GM10266 (cell line): ENCODE measurements around the gene INO80E.
"Not testable (repeated sequence)": the region's sequence is repeated elsewhere in the genome, so short reads cannot be mapped to it uniquely, and the experiment has no call there.

Experiments
- DNase-seq: peaks from one replicate; pipeline ENCODE4 v3.0.0; 2012; ENCODE audit errors: extremely low spot score
- TF ChIP-seq, protein P1 (sequence below): IDR thresholded peaks from 2 replicates; pipeline ENCODE4 v1.5.1; 2012; ENCODE audit warnings: mild to moderate bottlenecking, low read depth; ENCODE audit not compliant: control insufficient read depth, insufficient read depth; ENCODE audit errors: missing control alignments

Gene INO80E

DNA sequence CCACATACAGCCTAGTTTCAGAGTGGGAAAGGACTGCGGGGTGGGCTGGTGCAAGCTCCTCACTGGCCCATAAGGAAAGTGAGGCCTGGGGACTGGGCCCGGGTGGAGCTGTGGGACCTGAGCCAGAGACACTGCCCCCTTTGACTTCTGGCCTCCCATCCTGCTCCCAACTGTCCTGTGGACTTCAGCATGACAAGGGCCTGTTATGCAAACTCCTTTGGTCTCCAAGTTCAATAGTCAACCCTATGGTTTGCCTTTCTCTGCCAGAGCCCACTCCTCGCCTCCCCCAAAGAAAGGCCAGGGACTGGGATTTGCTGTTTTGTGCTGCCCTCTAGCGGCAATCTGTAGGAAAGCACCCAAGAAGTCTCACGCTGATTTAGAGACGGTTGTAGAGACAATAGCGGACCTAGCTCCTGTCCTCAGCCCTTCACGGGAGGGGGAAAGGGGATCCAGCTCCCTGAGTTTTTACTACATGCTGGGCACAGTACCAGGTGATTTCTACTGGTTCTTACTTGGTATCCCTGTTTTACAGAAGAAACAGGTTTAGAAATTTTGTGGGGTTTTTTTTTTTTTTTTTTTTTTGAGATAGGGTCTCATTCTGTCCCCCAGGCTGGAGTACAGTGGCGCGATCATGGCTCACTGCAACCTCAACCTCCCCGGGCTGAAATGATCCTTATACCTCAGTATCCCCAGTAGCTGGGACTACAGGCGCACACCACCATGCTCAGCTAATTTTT is 36.2 kb downstream of the INO80E start:
- DNase-seq: peak; percentile 84
- TF ChIP-seq, protein P1, sequence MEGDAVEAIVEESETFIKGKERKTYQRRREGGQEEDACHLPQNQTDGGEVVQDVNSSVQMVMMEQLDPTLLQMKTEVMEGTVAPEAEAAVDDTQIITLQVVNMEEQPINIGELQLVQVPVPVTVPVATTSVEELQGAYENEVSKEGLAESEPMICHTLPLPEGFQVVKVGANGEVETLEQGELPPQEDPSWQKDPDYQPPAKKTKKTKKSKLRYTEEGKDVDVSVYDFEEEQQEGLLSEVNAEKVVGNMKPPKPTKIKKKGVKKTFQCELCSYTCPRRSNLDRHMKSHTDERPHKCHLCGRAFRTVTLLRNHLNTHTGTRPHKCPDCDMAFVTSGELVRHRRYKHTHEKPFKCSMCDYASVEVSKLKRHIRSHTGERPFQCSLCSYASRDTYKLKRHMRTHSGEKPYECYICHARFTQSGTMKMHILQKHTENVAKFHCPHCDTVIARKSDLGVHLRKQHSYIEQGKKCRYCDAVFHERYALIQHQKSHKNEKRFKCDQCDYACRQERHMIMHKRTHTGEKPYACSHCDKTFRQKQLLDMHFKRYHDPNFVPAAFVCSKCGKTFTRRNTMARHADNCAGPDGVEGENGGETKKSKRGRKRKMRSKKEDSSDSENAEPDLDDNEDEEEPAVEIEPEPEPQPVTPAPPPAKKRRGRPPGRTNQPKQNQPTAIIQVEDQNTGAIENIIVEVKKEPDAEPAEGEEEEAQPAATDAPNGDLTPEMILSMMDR: peak; percentile 92

DNA sequence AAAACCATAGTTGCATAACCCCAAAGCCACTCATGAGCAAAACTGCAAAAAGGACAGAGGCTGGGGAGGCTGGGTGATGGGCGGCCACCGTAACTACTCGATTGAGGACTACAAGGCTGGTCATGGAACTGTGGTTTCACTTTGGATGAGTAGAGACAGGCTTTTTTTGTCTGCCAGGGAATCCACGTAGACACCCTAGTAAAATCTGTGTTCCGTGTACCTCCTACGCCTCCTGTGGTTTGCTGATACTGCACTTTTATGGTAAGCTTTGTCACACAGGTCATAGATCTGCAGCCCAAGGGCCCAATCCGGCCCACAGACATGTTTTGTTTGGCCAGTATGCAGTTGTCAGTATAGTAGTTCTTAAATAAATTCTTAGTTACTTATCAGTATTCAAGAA is 37.2 kb downstream of the INO80E start:
- TF ChIP-seq, protein P1: no peak
- no peak for DNase-seq

DNA sequence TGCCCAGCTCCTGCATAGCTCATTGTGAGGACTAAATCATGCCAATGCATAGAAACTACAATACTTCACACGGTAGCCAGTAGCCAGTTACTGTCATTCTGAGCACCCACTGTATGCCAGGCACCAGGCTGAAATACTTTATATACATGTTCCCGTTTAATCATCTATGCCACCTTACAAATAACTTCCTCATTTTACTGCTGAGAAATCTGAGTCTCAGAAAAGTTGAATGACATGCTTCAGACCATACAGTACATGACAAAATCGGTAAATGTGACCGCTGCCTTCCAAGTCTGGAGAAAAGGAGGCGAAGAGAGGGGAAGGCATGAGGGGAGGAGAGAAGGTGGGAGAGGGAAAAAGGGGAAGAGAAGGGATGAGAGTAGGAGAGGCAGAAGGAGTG is 44.2 kb downstream of the INO80E start:
- TF ChIP-seq, protein P1: no peak
- no peak for DNase-seq

DNA sequence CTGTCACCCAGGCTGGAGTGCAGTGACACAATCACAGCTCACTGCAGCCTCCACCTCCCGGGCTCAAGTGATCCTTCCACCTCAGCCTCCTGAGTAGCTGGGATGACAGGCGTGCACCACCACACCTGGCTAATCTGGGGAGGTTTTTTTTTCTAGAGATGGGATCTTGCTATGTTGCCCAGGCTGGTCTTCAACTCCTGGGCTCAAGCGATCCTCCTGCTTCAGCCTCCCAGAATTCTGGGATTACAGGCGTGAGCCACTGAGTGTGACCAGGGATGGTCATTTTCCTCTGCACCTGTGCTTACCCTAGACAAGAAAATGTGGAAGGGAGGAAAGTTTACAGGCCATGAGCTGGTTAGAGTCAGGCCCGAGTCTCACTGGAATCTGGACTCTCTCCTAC is 44.6 kb downstream of the INO80E start:
- not testable (repeated sequence) for DNase-seq

DNA sequence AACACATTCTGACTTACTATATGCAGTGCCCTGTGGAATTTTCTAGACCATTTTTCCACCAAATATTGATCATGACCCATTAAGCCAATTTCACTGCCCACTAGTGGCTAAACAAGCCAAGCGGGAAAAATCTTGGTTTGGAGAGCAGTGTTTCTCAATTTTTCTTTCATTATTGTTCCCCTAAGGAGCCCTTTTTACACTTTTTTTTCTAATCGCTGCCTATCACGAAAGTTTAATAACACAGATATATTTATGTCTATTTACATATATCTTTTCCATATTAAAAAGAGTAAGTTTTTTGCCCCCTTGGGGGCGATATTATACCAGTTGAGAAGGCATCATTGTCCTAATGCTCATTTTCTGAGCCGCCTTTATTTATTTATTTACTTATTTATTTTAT is 45.8 kb downstream of the INO80E start:
- no peak for DNase-seq
- TF ChIP-seq, protein P1: no peak

DNA sequence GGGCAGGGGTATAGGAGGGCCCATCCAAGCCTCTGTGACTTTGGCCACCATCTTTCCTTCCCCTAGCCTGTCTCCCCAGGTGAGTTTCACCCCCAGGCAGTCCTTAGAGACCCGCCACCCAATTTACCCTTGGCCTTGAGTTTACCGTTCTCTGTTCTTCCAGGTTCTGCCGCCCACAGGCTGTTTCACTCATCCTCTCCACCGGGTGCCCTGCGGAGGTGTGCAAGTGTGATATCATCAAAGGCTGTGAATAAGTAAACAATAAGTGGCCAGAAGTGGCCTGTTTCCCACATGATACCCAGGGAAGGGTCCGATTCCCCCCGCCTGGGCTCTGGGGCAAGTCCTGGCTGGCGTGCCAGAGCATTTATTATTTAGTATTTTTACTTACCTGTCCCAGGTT is 50.1 kb downstream of the INO80E start:
- TF ChIP-seq, protein P1: no peak
- no peak for DNase-seq

DNA sequence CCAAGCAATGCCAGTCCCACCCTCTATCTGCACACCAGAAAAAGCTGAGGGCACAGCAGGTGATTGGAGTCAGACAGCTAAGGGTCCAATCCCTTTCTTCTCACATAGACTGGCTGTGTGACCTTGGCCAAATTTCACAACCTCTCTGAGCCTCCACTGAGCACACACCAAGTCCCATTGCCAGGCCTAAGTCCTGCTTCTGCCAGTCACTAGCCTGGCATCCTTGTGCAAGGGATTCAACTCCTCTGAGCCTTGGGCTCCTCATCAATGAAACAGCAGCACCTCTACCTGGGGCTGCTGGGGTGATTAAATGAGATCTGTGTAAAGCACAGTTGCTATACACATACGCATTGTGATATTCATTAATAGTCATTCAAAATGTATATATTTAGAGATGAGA is 50.5 kb downstream of the INO80E start:
- DNase-seq: no peak
- TF ChIP-seq, protein P1: no peak

DNA sequence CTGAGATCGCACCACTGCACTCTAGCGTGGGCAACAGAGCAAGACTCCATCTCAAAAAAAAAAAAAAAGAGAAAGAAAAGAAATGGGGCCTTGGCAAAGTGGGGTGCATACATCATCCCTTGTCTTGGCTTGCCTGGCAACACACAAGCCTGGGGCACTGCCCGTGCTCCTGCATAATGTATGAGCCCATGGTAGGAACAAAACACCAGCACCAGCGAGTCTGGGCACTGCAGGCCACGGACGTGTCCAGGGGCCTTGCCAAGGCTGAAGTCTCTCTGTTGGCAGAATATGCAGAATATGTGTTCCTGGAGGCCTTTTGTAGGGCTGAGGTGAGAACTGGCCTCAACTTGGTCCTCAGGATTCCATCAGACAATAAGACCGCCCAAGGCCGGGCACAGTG is 53.8 kb downstream of the INO80E start:
- no peak for DNase-seq
- TF ChIP-seq, protein P1: no peak
